Neural cell (in vitro differentiated cells): ENCODE measurements around the gene HEATR9. TPM values are rescaled to one million over a fixed set of nuclear protein-coding genes. Genes with fewer than 3 reads are reported as not detected.

Experiments used
- H2AFZ ChIP-seq: fragments of 200-600, 300-800 bp; sonication (generic), shearing (Covaris generic); 2 replicates; pipeline ENCODE4 v1.6.0; 2014; ENCODE audit warnings: low read depth, mild to moderate bottlenecking, antibody characterized with exemption, low read length, moderate library complexity
- H3F3A ChIP-seq: fragments of 200-600 bp; shearing (Covaris generic); 2 replicates; pipeline ENCODE4 v1.6.1; 2016; ENCODE audit warnings: mild to moderate bottlenecking, moderate library complexity, mixed read lengths, antibody characterized with exemption, low read length; ENCODE audit not compliant: insufficient read depth, poor library complexity, severe bottlenecking
- H3K27ac ChIP-seq: fragments of 200-600, 300-800 bp; sonication (generic), shearing (Covaris generic); 2 replicates; pipeline ENCODE4 v1.5.1; 2014; ENCODE audit warnings: mild to moderate bottlenecking, low read length, moderate library complexity
- H3K27me3 ChIP-seq: fragments of 300-800, 200-600 bp; sonication (generic), shearing (Covaris generic); 2 replicates; pipeline ENCODE4 v1.6.0; 2014; ENCODE audit warnings: mild to moderate bottlenecking, low read depth, low read length, moderate library complexity; ENCODE audit not compliant: insufficient read depth
- H3K36me3 ChIP-seq: fragments of 300-800, 200-600 bp; sonication (generic), shearing (Covaris generic); 2 replicates; pipeline ENCODE4 v1.5.1; 2014; ENCODE audit warnings: mild to moderate bottlenecking, antibody characterized with exemption, low read length, moderate library complexity; ENCODE audit not compliant: insufficient read depth
- H3K4me2 ChIP-seq: fragments of 300-800, 200-600 bp; sonication (generic), shearing (Covaris generic); 2 replicates; pipeline ENCODE4 v1.6.0; 2014; ENCODE audit warnings: mild to moderate bottlenecking, low read length
- H3K4me3 ChIP-seq: fragments of 300-800, 200-600 bp; sonication (generic), shearing (Covaris generic); 2 replicates; pipeline ENCODE4 v1.5.1; 2014; ENCODE audit warnings: mild to moderate bottlenecking, low read length, moderate library complexity
- H3K79me2 ChIP-seq: fragments of 200-600 bp; shearing (Covaris generic); replicated peaks from 2 replicates; pipeline ENCODE4 v1.6.0; 2014; ENCODE audit warnings: mild to moderate bottlenecking, low read length, moderate library complexity; ENCODE audit not compliant: insufficient read depth
- H3K9ac ChIP-seq: fragments of 300-800, 200-600 bp; sonication (generic), shearing (Covaris generic); 2 replicates; pipeline ENCODE4 v1.6.1; 2016; ENCODE audit warnings: mild to moderate bottlenecking, low read length, mixed read lengths
- H3K9me2 ChIP-seq: fragments of 200-600 bp; shearing (Covaris generic); 2 replicates; pipeline ENCODE4 v1.6.1; 2016; ENCODE audit warnings: mild to moderate bottlenecking, low read length, mixed read lengths; ENCODE audit not compliant: insufficient read depth
- H3K9me3 ChIP-seq: fragments of 200-600, 300-800 bp; sonication (generic), shearing (Covaris generic); 2 replicates; pipeline ENCODE4 v1.6.1; 2016; ENCODE audit warnings: mild to moderate bottlenecking, mixed run types, low read length, moderate library complexity, mixed read lengths
- H4K20me1 ChIP-seq: fragments of 200-600 bp; shearing (Covaris generic); 2 replicates; pipeline ENCODE4 v1.6.1; 2016; ENCODE audit warnings: mild to moderate bottlenecking, mixed run types; ENCODE audit not compliant: insufficient read depth
- CTCF ChIP-seq: fragments of 450-650 bp; IDR thresholded peaks from 2 replicates; pipeline ENCODE4 v1.5.1; 2014; ENCODE audit warnings: antibody characterized with exemption, mild to moderate bottlenecking, moderate library complexity; ENCODE audit not compliant: poor library complexity, severe bottlenecking
- EP300 ChIP-seq: fragments of 450-650 bp; conservative IDR thresholded peaks from 2 replicates; pipeline ENCODE4 v1.6.1; 2014; ENCODE audit warnings: antibody characterized with exemption, mild to moderate bottlenecking, moderate library complexity; ENCODE audit not compliant: poor library complexity, severe bottlenecking
- EZH2 ChIP-seq: fragments of 200-600, 300-800 bp; shearing (Covaris generic), sonication (generic); IDR thresholded peaks from 2 replicates; pipeline ENCODE4 v1.6.1; 2014; ENCODE audit warnings: antibody characterized with exemption, low read length, borderline replicate concordance, mild to moderate bottlenecking; ENCODE audit not compliant: insufficient read depth, poor library complexity, severe bottlenecking
- MXI1 ChIP-seq: fragments of 450-650 bp; conservative IDR thresholded peaks from 2 replicates; pipeline ENCODE4 v1.6.1; 2014; ENCODE audit warnings: antibody characterized with exemption, mild to moderate bottlenecking; ENCODE audit not compliant: poor library complexity, severe bottlenecking
- POLR2AphosphoS5 ChIP-seq: IDR thresholded peaks from 2 replicates; pipeline ENCODE4 v1.6.1; 2012
- RAD21 ChIP-seq: fragments of 450-650 bp; conservative IDR thresholded peaks from 2 replicates; pipeline ENCODE4 v1.6.1; 2014; ENCODE audit warnings: antibody characterized with exemption, mild to moderate bottlenecking, moderate library complexity
- REST ChIP-seq: IDR thresholded peaks from 2 replicates; pipeline ENCODE4 v1.6.1; 2012; ENCODE audit warnings: borderline replicate concordance
- SMC3 ChIP-seq: fragments of 450-650 bp; conservative IDR thresholded peaks from 2 replicates; pipeline ENCODE4 v1.6.1; 2014; ENCODE audit warnings: antibody characterized with exemption, mild to moderate bottlenecking, moderate library complexity; ENCODE audit not compliant: poor library complexity
- TAF1 ChIP-seq: IDR thresholded peaks from 2 replicates; pipeline ENCODE4 v1.6.1; 2012; ENCODE audit warnings: low read depth
- polyA plus RNA-seq: library from polyadenylated mRNA; depleted of rRNA; stranded (reverse); fragments of >200 nt; gene quantifications from 2 replicates; pipeline ENCODE4 v1.2.3, GENCODE V29; 2014

HEATR9 gene
- polyA plus RNA-seq, 1 donor from 2014 or later = not detected

- no peak overlapping the region for H3K4me2 ChIP-seq
- H3K9me3 ChIP-seq = no peaks in the 10 kb centered on the region
- no peaks in the 10 kb centered on the region for H3K27me3 ChIP-seq
- no peaks in the 10 kb centered on the region for H3K36me3 ChIP-seq
- no peak overlapping the region for H3K9ac ChIP-seq
- H3K9me2 ChIP-seq = no peaks in the 10 kb centered on the region
- no peaks in the 10 kb centered on the region for H3F3A ChIP-seq
- TF ChIP-seq POLR2AphosphoS5 (no peak), EZH2 (no peak), TAF1 (no peak), CTCF (no peak), SMC3 (no peak), EP300 (no peak), REST (no peak), MXI1 (no peak), RAD21 (no peak)
- H2AFZ ChIP-seq = no peak overlapping the region
- no peak overlapping the region for H3K27ac ChIP-seq
- H3K4me3 ChIP-seq = no peak overlapping the region
- no peaks in the 10 kb centered on the region for H3K79me2 ChIP-seq
- H4K20me1 ChIP-seq = no peaks in the 10 kb centered on the region
Observed at GRCh38 chr17:35865412-35866340, 3.0 kb downstream of the HEATR9 start.

GRCh38 chr17:35864853-35865252, 3.8 kb downstream of the HEATR9 start:
- Histone ChIP-seq H4K20me1 (no peaks in the 10 kb centered on the region), H3K9me3 (no peaks in the 10 kb centered on the region), H3K9ac (no peak overlapping the region), H3K4me3 (no peak overlapping the region), H3F3A (no peaks in the 10 kb centered on the region), H3K9me2 (no peaks in the 10 kb centered on the region), H3K4me2 (no peak overlapping the region), H3K27ac (no peak overlapping the region), H3K36me3 (no peaks in the 10 kb centered on the region), H3K27me3 (no peaks in the 10 kb centered on the region), H3K79me2 (no peaks in the 10 kb centered on the region), H2AFZ (no peak overlapping the region)
- TF ChIP-seq POLR2AphosphoS5 (no peak), MXI1 (no peak), TAF1 (no peak), CTCF (no peak), EP300 (no peak), REST (no peak), EZH2 (no peak), RAD21 (no peak), SMC3 (no peak)
